DOHH2 (cell line): Measurements from ENCODE around the gene N4BP2.

Experiments used
- CTCF ChIP-seq: fragments of 200-600 bp; sonication (generic); IDR thresholded peaks from one replicate; pipeline ENCODE4 v1.5.1; 2014; ENCODE audit warnings: antibody characterized with exemption, mild to moderate bottlenecking, low read depth, low read length; ENCODE audit not compliant: poor library complexity, severe bottlenecking
- EZH2phosphoT487 ChIP-seq: fragments of 200-600 bp; sonication (generic); IDR thresholded peaks from 2 replicates; pipeline ENCODE4 v1.6.1; 2017; ENCODE audit warnings: borderline replicate concordance, mild to moderate bottlenecking, antibody characterized with exemption, low read length, moderate library complexity, mixed read lengths

- TF ChIP-seq CTCF: no peak
- no peak for TF ChIP-seq EZH2phosphoT487
Observed at GRCh38 chr4:40196724-40197281, 140.2 kb downstream of the N4BP2 start, which contains the start of gene RHOH.
